Ectodermal cell (in vitro differentiated cells): ENCODE measurements around the gene ACY1.

Experiments
- H3K27ac ChIP-seq: 2 replicates; pipeline ENCODE4 v1.7.0; 2013; ENCODE audit warnings: mild to moderate bottlenecking, low read depth, low read length; ENCODE audit not compliant: insufficient read depth, poor library complexity, severe bottlenecking
- H3K27me3 ChIP-seq: 2 replicates; pipeline ENCODE4 v1.7.0; 2013; ENCODE audit warnings: mild to moderate bottlenecking, low read length; ENCODE audit not compliant: insufficient read depth, control insufficient read depth, poor library complexity, severe bottlenecking
- H3K36me3 ChIP-seq: one replicate; pipeline ENCODE4 v1.7.0; 2013; ENCODE audit warnings: low read length; ENCODE audit not compliant: control insufficient read depth, insufficient read depth
- H3K4me1 ChIP-seq: one replicate; pipeline ENCODE4 v1.7.0; 2013; ENCODE audit warnings: low read length; ENCODE audit not compliant: control insufficient read depth, insufficient read depth
- H3K4me3 ChIP-seq: 2 replicates; pipeline ENCODE4 v1.7.0; 2013; ENCODE audit warnings: low read depth, low read length, control low read depth; ENCODE audit not compliant: insufficient read depth
- H3K9me3 ChIP-seq: 2 replicates; pipeline ENCODE4 v1.7.0; 2013; ENCODE audit warnings: mild to moderate bottlenecking, low read length, moderate library complexity; ENCODE audit not compliant: control insufficient read depth
- WGBS, 2 experiments: methylation state at CpG; one replicate each; pipeline ENCODE4 v1.1.7; 2013; ENCODE audit warnings: missing lambda C conversion rate in 2 of 2; 5-methylcytosine and 5-hydroxymethylcytosine counted together

Gene ACY1

GRCh38 chr3:52006820-52007133 lies 23.4 kb downstream of the ACY1 start:
- Histone ChIP-seq H3K9me3 (no peaks in the 10 kb centered on the region), H3K36me3 (no peaks in the 10 kb centered on the region), H3K4me3 (no peak overlapping the region), H3K4me1 (peaks cover 47% of the 10 kb centered on the region), H3K27ac (no peak overlapping the region), H3K27me3 (no peaks in the 10 kb centered on the region)
- WGBS, 2 experiments = 92 to 94% methylated on average over 6 of the region's 6 CpGs

- WGBS, 2 experiments = 67 to 72% methylated on average over 3 of the region's 4 CpGs
- H3K27ac ChIP-seq = no peak overlapping the region
Measured at GRCh38 chr3:52007291-52007690, 24.0 kb downstream of the ACY1 start.

GRCh38 chr3:52010431-52010830 lies 27.1 kb downstream of the ACY1 start:
- Histone ChIP-seq H3K27ac (no peak overlapping the region), H3K9me3 (no peaks in the 10 kb centered on the region), H3K36me3 (no peaks in the 10 kb centered on the region), H3K4me1 (peaks cover 12% of the 10 kb centered on the region), H3K27me3 (no peaks in the 10 kb centered on the region), H3K4me3 (no peak overlapping the region)

More at GRCh38 chr3:52007291-52007690, 24.0 kb downstream of the ACY1 start:
- no peaks in the 10 kb centered on the region for H3K36me3 ChIP-seq
- no peaks in the 10 kb centered on the region for H3K27me3 ChIP-seq
- peaks cover 42% of the 10 kb centered on the region for H3K4me1 ChIP-seq
- no peaks in the 10 kb centered on the region for H3K9me3 ChIP-seq
- no peak overlapping the region for H3K4me3 ChIP-seq

DNA sequence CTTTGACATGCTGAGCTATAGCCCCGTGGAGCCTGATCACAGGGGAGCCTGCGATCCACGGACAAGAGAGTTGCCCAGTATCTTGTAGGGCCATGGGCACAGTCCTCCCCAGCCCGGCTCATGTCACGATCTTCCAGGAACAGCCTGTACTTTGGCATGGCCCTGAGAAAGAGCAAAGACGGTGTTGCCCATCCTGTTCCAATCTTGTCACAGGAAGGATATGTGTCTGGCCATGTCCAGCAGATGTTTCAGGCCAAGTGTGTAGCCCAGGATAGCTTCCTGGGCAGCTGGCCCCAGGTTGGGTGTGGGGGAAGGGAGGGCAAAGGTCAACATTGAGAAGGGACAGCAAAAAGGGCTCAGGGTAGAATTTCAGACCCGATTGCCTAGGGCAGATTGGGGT lies 29.4 kb downstream of the ACY1 start:
- H3K4me1 ChIP-seq = no peaks in the 10 kb centered on the region
- no peaks in the 10 kb centered on the region for H3K9me3 ChIP-seq
- no peaks in the 10 kb centered on the region for H3K27me3 ChIP-seq
- WGBS, 2 experiments = 90 to 95% methylated on average over 7 of the region's 7 CpGs
- no peak overlapping the region for H3K27ac ChIP-seq
- no peak overlapping the region for H3K4me3 ChIP-seq
- H3K36me3 ChIP-seq = no peaks in the 10 kb centered on the region

GRCh38 chr3:52013802-52014598 lies 30.7 kb downstream of the ACY1 start:
- no peak overlapping the region for H3K4me3 ChIP-seq
- no peak overlapping the region for H3K27ac ChIP-seq
- no peaks in the 10 kb centered on the region for H3K36me3 ChIP-seq
- WGBS, 2 experiments = 91 to 96% methylated on average over 6 of the region's 6 CpGs
- H3K4me1 ChIP-seq = no peaks in the 10 kb centered on the region
- no peaks in the 10 kb centered on the region for H3K27me3 ChIP-seq
- no peaks in the 10 kb centered on the region for H3K9me3 ChIP-seq

- Histone ChIP-seq H3K27me3 (no peaks in the 10 kb centered on the region), H3K9me3 (no peaks in the 10 kb centered on the region), H3K4me1 (peaks cover 6% of the 10 kb centered on the region), H3K4me3 (no peak overlapping the region), H3K36me3 (no peaks in the 10 kb centered on the region), H3K27ac (no peak overlapping the region)
- WGBS, 2 experiments = 74 to 75% methylated on average over 8 of the region's 8 CpGs
Measured at GRCh38 chr3:52014613-52015012, 31.3 kb downstream of the ACY1 start.

DNA sequence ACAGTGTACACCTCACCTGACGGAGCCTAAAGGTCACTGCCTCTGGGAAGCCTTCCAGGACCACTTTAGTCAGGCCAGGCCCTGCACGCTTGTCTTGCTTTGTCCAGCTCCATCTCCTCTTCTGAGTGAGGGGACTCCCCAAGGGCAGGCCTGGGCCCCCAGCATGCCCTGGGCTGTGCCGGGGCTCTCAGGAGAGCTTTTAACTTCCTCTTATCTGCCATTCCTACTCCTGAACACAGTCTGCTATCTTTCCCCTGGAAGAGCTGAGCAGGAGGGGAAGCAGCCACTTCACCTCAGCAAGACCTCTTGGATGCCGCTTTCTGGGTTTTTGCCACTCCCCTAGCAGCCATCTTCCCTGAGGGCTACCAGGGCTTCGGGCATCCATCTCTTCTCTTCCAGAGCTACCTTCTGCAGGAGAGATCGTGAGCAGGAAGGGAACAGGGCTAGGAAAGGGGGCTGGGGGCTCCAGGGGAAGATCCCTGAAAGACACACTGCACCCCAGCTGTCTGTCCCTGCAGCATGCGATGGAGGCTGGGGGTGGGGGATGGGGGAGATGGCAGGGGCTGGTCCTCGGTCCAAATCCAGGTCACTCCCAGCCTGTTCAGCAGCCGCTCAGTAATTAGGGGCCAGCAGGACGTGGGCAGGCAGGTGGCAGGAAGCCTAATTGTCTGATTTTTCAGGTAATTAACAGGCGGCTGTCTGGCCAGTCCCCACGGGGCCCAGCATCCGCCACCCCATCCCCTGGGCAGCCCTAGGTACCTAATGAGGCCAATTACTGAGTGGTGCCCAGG lies 32.3 kb downstream of the ACY1 start:
- H3K9me3 ChIP-seq = no peaks in the 10 kb centered on the region
- H3K4me3 ChIP-seq = no peak overlapping the region
- 92 to 93% methylated on average over 13 of the region's 13 CpGs for WGBS, 2 experiments
- peaks cover 9% of the 10 kb centered on the region for H3K4me1 ChIP-seq
- no peak overlapping the region for H3K27ac ChIP-seq
- H3K36me3 ChIP-seq = no peaks in the 10 kb centered on the region
- H3K27me3 ChIP-seq = no peaks in the 10 kb centered on the region

- peaks cover 15% of the 10 kb centered on the region for H3K4me1 ChIP-seq
- no peaks in the 10 kb centered on the region for H3K27me3 ChIP-seq
- no peaks in the 10 kb centered on the region for H3K9me3 ChIP-seq
- no peaks in the 10 kb centered on the region for H3K36me3 ChIP-seq
- WGBS, 2 experiments = 92 to 93% methylated on average over 11 of the region's 11 CpGs
- no peak overlapping the region for H3K27ac ChIP-seq
- H3K4me3 ChIP-seq = no peak overlapping the region
Measured at GRCh38 chr3:52017586-52017985, 34.3 kb downstream of the ACY1 start.

- no peak overlapping the region for H3K4me3 ChIP-seq
- no peaks in the 10 kb centered on the region for H3K9me3 ChIP-seq
- 93 to 94% methylated on average over 21 of the region's 21 CpGs for WGBS, 2 experiments
- H3K4me1 ChIP-seq = peaks cover 23% of the 10 kb centered on the region
- H3K36me3 ChIP-seq = no peaks in the 10 kb centered on the region
- H3K27ac ChIP-seq = no peak overlapping the region
- no peaks in the 10 kb centered on the region for H3K27me3 ChIP-seq
Measured at GRCh38 chr3:52018319-52019000, 35.1 kb downstream of the ACY1 start.
